RWPE1 (cell line): Measurements from ENCODE around the gene HOXA7.

Source experiments
- CTCF ChIA-PET: fragments of 350-600 bp; sonication (Branson Sonifier 250); formaldehyde crosslinking; extraction: SDS; loops from one replicate; lab custom pipeline; 2021; lab: Yijun Ruan, JAX
- POLR2A ChIA-PET: fragments of 400-600 bp; formaldehyde crosslinking; extraction: SDS; loops from one replicate; lab custom pipeline; 2020; ENCODE audit warnings: antibody characterized with exemption; ENCODE audit not compliant: low non-redundant PET; lab: Yijun Ruan, JAX
- DNase-seq: peaks from one replicate; pipeline ENCODE4 v3.0.0; 2012; ENCODE audit warnings: low spot score
- H3K27ac ChIP-seq: fragments of 450-650 bp; 2 replicates; pipeline ENCODE4 v1.5.1; 2017
- TF ChIP-seq, protein P1 (sequence below): fragments of 450-650 bp; conservative IDR thresholded peaks from 2 replicates; pipeline ENCODE4 v1.5.1; 2017; ENCODE audit warnings: low read depth, mild to moderate bottlenecking

Gene HOXA7

DNA sequence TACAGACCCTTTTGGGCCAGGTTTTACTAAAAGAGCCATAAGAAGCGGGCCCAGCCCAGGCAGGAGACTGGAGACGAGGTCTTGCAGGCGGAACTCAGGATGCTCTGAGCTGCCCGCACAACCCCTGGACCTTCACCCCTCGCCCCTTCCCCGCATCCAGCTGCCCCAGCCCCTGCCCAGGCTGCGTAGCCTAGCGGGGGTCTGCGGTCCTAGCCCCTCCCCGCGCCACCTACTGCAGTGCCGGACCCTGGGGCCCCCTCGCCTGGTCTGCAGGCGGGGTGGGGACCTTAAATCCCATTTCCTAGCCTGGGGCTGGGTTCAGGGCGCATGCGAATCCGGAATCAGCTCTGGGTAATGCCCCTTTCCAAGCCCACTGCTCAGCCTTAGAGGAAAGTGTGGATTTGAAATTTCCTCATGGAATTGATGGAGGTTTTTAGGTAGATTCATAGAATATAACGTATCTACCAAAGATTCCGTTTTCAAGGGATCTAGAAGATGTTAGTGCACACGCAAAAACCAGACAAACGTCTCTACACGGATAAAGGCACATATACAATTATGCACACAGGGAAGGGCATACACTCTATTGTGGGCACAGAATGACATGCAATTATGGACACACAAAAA, 3.5 kb downstream of the HOXA7 start:
- H3K27ac ChIP-seq = peak overlapping the region; percentile 92
- ChIA-PET CTCF (interaction anchor here (0.8 to 3.4 kb wide), 2 partner anchors 8 to 15 kb away, joined by 3 to 45 read pairs; no protein-coding TSS in a partner anchor), POLR2A (no interaction called here)
- TF ChIP-seq, protein P1, sequence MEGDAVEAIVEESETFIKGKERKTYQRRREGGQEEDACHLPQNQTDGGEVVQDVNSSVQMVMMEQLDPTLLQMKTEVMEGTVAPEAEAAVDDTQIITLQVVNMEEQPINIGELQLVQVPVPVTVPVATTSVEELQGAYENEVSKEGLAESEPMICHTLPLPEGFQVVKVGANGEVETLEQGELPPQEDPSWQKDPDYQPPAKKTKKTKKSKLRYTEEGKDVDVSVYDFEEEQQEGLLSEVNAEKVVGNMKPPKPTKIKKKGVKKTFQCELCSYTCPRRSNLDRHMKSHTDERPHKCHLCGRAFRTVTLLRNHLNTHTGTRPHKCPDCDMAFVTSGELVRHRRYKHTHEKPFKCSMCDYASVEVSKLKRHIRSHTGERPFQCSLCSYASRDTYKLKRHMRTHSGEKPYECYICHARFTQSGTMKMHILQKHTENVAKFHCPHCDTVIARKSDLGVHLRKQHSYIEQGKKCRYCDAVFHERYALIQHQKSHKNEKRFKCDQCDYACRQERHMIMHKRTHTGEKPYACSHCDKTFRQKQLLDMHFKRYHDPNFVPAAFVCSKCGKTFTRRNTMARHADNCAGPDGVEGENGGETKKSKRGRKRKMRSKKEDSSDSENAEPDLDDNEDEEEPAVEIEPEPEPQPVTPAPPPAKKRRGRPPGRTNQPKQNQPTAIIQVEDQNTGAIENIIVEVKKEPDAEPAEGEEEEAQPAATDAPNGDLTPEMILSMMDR = no peak
- DNase-seq = no peak

DNA sequence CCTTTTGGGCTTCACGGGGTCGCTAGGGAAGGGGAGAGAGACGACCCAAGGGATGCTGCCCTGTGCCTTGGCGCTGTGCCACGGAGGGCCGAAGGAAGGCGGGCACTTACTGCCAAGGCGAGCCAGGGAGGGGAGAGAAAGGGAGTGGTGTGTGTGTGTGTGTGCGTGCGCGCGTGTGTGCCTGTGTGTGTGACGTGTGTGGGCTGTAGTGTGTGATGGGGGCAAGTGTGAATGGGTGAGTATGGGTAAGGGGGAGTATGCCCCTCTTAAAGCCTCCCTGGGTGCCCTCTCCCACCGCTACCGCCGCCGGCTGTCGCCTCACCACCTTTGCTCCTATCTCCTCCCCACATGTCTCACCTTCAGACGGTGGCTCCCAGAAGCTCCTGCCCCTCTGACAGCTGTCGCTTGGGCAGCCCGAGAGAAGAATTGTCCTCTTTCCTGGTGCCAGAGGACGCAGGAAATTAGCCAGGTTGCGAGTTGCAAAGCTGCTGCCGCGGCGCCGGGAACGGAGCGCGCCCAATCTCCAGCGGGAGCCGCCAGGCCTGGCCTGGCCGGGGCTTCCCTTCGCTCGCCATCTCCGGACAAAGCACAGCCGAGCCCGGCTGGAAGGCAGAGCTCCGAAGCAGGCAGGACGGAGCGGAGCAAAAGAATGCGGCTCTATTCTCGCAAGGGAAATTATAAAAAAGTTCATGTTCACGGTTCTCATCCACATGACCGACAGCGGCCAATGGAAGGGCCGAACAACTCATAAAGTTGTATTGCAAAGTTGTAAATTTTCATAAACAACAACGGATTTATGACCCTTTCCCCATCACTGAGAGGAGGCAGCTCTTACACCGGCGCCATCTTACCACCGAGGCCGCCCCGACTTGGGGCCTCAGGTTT, 4.3 kb downstream of the HOXA7 start, which contains the start of gene HOXA3:
HOXA3 (minus strand) TSS at position 653 of the 885 bp plus-strand sequence. CDS start 41,943 bp downstream, outside the sequence.
- H3K27ac ChIP-seq = peak within 1 kb of the TSS; percentile 92
- TF ChIP-seq, protein P1 = no peak
- DNase-seq = no peak
- ChIA-PET POLR2A (no interaction called here), CTCF (interaction anchor here (0.6 to 3.4 kb wide), 4 partner anchors 9 to 801 kb away, joined by 3 to 45 read pairs (median 5); no protein-coding TSS in a partner anchor)

- ChIA-PET CTCF (interaction anchor here (0.5 to 3.4 kb wide), 9 partner anchors 8 to 1118 kb away, joined by 3 to 45 read pairs (median 4); partner anchors contain the start of gene HOXA10), POLR2A (no interaction called here)
- peak overlapping the region; percentile 92 for H3K27ac ChIP-seq
- DNase-seq = no peak
- TF ChIP-seq, protein P1 = no peak
These were observed 5.0 kb downstream of the HOXA7 start for GRCh38 chr7:27151341-27151930.

- TF ChIP-seq, protein P1 = peak; percentile 99
- DNase-seq = peak; percentile 83
- CTCF ChIA-PET = interaction anchor here (0.5 to 3.4 kb wide), 16 partner anchors 8 to 1117 kb away, joined by 3 to 45 read pairs (median 3); partner anchors contain the start of genes HOXA10 and SKAP2
- peak overlapping the region; percentile 92 for H3K27ac ChIP-seq
- POLR2A ChIA-PET = interaction anchor here (0.6 kb wide), 1 partner anchor 1271 kb away, joined by 3 read pairs; no protein-coding TSS in a partner anchor
These were observed 5.7 kb downstream of the HOXA7 start for GRCh38 chr7:27150568-27151340.

DNA sequence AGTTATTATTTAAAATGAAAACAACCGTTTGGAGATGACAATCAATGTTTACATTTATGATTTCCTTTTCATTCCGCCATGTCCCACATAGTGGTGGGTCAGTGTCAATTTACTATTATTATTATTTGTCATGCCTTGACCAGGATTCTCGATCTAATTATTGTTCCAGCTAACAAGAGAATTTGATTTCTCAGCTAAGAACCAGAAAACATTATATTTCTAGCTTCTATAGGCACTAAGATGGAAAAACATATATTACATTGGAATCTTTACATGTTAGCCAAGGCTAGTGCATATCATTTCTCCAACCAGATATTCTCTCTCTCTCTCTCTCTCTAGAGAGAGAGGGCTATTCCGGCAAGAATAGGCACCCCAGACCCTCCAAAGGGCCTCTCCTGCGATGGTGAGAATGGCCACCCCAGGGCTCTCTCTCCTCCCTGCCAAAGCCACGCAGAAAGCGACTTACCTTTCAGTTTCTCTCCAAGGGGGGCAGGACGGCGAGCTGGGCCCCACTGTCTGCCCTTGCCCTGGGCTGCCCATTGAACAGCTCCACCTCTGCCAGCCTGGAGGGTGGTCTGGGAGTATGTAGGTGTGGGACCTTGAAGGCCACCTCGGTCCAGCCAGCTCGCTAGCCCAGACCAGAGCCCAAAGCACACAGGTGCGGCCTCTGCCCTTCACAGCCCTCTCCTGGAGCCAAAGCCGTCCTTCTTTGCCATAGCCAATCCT, 6.5 kb downstream of the HOXA7 start:
- no peak for DNase-seq
- peak overlapping the region; percentile 92 for H3K27ac ChIP-seq
- ChIA-PET CTCF (interaction anchor here (0.6 to 3.4 kb wide), 13 partner anchors 8 to 781 kb away, joined by 3 to 45 read pairs (median 4); partner anchors contain the start of genes HOXA10 and SKAP2), POLR2A (interaction anchor here (0.6 kb wide), 3 partner anchors 480 to 1270 kb away, joined by 3 to 4 read pairs (median 4); no protein-coding TSS in a partner anchor)
- TF ChIP-seq, protein P1 = no peak
